ENCODE data around the gene TSPAN31. TPM values are rescaled to one million over a fixed set of nuclear protein-coding genes. Genes with fewer than 3 reads are reported as not detected.

The TSPAN31 gene
- total RNA-seq, 2 experiments from 2014 or later = 6.4 to 7.7 TPM

DNA sequence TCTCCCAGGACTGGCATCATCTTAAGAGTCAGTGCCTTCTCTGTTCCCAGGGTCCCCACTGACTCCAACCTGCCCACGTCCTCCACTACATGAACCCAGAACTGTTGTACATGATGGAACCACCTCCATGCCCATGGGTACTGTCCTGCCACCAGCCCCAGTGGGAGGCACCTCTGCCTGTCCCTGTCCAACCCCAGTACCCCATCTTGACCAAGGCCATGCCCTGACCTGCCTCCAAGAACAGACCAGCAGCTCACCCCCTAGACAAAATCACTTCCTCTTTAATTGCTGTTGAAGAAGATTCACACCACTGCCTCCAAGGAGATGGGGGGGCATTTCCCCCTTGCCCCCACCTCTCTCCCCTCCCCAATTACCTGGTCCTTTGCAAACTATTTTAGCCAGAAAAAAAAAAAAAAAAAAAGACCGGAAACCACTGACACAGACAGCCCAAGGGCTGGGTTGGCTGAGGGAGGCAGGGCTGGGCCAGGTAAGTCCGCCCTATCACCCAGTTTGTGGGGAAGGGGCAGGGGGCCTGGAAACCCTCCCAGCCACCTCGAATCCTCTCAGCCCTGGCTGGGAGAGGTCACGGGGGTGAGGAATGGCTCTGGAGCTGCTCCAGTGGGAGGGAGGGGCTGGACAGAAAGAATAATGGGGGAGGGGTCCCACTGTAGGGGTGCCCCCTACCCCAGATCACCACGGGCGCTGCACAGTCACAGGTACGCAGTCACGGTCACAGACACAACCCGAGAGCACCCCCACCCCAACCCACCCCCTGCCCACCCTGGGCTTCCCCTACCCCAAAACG is 19.7 kb upstream of the TSPAN31 start:
- intact Hi-C loops (cut with micrococcal nuclease) = no loop called here
- no peaks in the 10 kb centered on the region for H3K9me3 Mint-ChIP-seq
- no peaks in the 10 kb centered on the region for H3K27me3 Mint-ChIP-seq (ENCODE audit: low read depth)
- peak overlapping the region; percentile 0 for H3K27ac Mint-ChIP-seq
- H3K36me3 Mint-ChIP-seq (ENCODE audit: low read depth) = peaks cover 26% of the 10 kb centered on the region
- no peak overlapping the region for H3K4me3 Mint-ChIP-seq
- DNase-seq = no peak
- no peaks in the 10 kb centered on the region for H3K4me1 Mint-ChIP-seq (ENCODE audit: low read depth)
- CTCF ChIA-PET = interaction anchor here (0.9 to 1.5 kb wide), 4 partner anchors 8 to 98 kb away, joined by 3 to 5 read pairs (median 3); no protein-coding TSS in a partner anchor

GRCh38 chr12:57725851-57726150 is 19.0 kb upstream of the TSPAN31 start:
- Mint-ChIP-seq H3K27ac (no peak overlapping the region), H3K36me3 (ENCODE audit: low read depth) (peaks cover 27% of the 10 kb centered on the region), H3K4me3 (no peak overlapping the region), H3K27me3 (ENCODE audit: low read depth) (no peaks in the 10 kb centered on the region), H3K4me1 (ENCODE audit: low read depth) (no peaks in the 10 kb centered on the region), H3K9me3 (no peaks in the 10 kb centered on the region)
- DNase-seq = no peak
- CTCF ChIA-PET = interaction anchor here (1.0 to 1.5 kb wide), 3 partner anchors 9 to 19 kb away, joined by 3 to 4 read pairs (median 4); partner anchors contain the start of gene TSPAN31
- intact Hi-C loops (cut with micrococcal nuclease) = no loop called here

- Mint-ChIP-seq H3K4me3 (no peak overlapping the region), H3K9me3 (no peaks in the 10 kb centered on the region), H3K36me3 (ENCODE audit: low read depth) (peaks cover 27% of the 10 kb centered on the region), H3K27ac (no peak overlapping the region), H3K27me3 (ENCODE audit: low read depth) (no peaks in the 10 kb centered on the region), H3K4me1 (ENCODE audit: low read depth) (no peaks in the 10 kb centered on the region)
- no peak for DNase-seq
- intact Hi-C loops (cut with micrococcal nuclease) = no loop called here
- CTCF ChIA-PET = interaction anchor here (1.4 to 1.5 kb wide), 2 partner anchors 10 to 18 kb away, joined by 4 read pairs; partner anchors contain the start of gene TSPAN31
Measured at GRCh38 chr12:57726151-57726883, 18.5 kb upstream of the TSPAN31 start.

- Mint-ChIP-seq H3K36me3 (ENCODE audit: low read depth) (peaks cover 28% of the 10 kb centered on the region), H3K4me3 (no peak overlapping the region), H3K27me3 (ENCODE audit: low read depth) (no peaks in the 10 kb centered on the region), H3K9me3 (no peaks in the 10 kb centered on the region), H3K4me1 (ENCODE audit: low read depth) (no peaks in the 10 kb centered on the region), H3K27ac (no peak overlapping the region)
- intact Hi-C loops (cut with micrococcal nuclease) = no loop called here
- CTCF ChIA-PET = interaction anchor here (1.4 to 1.5 kb wide), 2 partner anchors 10 to 17 kb away, joined by 4 read pairs; partner anchors contain the start of gene TSPAN31
- no peak for DNase-seq
Measured at GRCh38 chr12:57726884-57727757, 17.7 kb upstream of the TSPAN31 start.

DNA sequence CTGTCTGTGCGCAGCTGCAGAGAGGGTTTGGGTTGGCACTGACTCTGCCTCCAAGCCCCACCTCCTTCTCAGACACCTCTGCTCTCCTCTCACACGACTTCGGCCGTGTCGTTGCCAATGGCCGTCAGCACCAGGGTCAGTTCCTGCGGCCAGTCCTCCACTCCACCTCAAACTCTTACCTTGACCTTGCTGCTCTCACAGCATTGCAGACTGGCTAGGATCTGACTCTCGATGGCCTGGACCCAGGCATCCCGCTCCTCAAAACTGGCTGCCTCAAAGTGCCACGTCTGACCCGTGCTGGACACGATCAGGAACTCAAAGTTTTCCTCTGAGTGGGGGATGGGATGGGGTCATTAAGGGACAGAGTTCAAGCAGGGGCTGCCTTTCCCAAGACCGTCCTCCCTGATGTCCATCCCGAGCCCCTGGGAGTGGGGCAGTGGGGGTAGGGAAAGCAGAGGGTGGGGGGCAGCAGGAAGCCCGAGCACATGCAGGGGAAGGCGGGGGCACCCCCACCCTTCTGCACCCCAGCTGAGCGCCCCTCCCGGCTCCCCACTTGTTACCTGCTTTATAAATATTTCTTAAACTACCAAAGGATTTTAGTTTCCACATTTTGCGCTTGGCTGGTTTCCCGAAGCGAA is 17.0 kb upstream of the TSPAN31 start:
- no peaks in the 10 kb centered on the region for H3K4me1 Mint-ChIP-seq (ENCODE audit: low read depth)
- CTCF ChIA-PET = interaction anchor here (1.0 to 1.9 kb wide), 2 partner anchors 13 to 16 kb away, joined by 3 to 7 read pairs; partner anchors contain the start of gene TSPAN31
- peaks cover 33% of the 10 kb centered on the region for H3K36me3 Mint-ChIP-seq (ENCODE audit: low read depth)
- no peak overlapping the region for H3K4me3 Mint-ChIP-seq
- no peaks in the 10 kb centered on the region for H3K27me3 Mint-ChIP-seq (ENCODE audit: low read depth)
- intact Hi-C loops (cut with micrococcal nuclease) = no loop called here
- no peak for DNase-seq
- no peak overlapping the region for H3K27ac Mint-ChIP-seq
- no peaks in the 10 kb centered on the region for H3K9me3 Mint-ChIP-seq

DNA sequence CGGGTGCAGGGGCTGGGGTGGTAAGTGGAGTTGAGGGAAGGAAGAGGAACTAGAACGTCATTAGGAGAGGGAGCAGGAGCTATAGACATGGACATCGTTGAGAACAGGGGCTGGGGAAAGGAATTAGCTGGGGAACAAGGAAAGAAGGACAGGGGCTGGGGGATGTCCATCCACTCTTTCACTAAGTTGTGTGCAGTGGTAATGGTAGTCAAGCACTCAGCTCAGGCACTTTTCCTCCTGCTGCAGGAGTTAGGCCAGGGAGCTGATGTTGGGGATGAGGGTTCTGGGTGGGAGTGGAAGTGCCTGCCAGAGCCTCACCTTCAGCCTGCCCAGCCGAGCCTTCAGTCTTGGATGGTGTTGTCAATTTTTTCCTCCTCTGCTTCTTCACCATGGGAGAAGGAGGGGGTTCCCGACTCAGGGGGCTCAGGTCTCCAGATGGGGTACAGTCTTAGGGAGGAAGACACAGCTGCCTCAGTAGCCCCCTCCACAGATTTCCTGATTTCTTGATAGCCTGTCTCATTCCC is 15.5 kb upstream of the TSPAN31 start:
- Mint-ChIP-seq H3K4me3 (no peak overlapping the region), H3K9me3 (no peaks in the 10 kb centered on the region), H3K27me3 (ENCODE audit: low read depth) (no peaks in the 10 kb centered on the region), H3K36me3 (ENCODE audit: low read depth) (peaks cover 38% of the 10 kb centered on the region), H3K4me1 (ENCODE audit: low read depth) (no peaks in the 10 kb centered on the region), H3K27ac (no peak overlapping the region)
- intact Hi-C loops (cut with micrococcal nuclease) = no loop called here
- CTCF ChIA-PET = interaction anchor here (1.2 to 1.9 kb wide), 3 partner anchors 12 to 148 kb away, joined by 3 to 7 read pairs (median 4); no protein-coding TSS in a partner anchor
- no peak for DNase-seq

DNA sequence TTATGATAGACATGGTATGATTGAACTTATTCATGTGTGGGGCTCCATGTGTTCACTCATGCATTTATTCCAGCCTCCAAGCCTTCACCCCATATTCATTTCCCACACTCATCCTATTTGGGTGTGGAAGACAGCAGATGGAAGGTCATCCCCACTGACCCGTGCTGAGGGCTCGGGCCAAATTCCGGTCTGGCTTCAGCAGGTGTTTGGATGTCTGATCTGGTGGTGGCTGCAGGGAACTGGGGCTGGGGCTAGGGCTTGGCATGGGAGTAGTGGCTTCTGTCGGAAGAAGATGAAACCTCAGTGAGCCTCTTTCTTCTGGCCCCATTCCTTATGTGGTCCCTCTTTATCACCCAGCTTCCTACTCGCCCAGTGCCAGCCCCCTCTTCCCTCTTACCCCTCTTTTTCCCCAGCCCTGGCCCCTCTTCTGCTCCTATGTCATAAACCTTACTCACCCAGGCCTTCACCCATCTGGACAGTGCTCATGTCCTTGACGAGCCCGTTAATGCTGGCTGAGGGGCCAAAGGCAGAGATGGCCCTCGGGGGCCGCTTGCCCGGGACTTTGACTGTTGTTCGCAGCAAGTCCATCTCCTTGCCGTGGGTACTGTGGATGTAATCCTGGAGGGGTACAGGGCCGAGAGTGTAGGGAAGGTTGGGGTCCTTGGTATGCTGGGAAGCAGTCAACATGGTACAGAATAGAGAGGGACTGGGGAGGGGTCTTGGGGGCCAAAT is 14.3 kb upstream of the TSPAN31 start:
- no peak overlapping the region for H3K4me3 Mint-ChIP-seq
- no peaks in the 10 kb centered on the region for H3K9me3 Mint-ChIP-seq
- intact Hi-C loops (cut with micrococcal nuclease) = no loop called here
- no peak overlapping the region for H3K27ac Mint-ChIP-seq
- H3K36me3 Mint-ChIP-seq (ENCODE audit: low read depth) = peaks cover 40% of the 10 kb centered on the region
- H3K27me3 Mint-ChIP-seq (ENCODE audit: low read depth) = no peaks in the 10 kb centered on the region
- CTCF ChIA-PET = interaction anchor here (1.8 kb wide), 1 partner anchor 149 kb away, joined by 4 read pairs; no protein-coding TSS in a partner anchor
- H3K4me1 Mint-ChIP-seq (ENCODE audit: low read depth) = no peaks in the 10 kb centered on the region
- no peak for DNase-seq

DNA sequence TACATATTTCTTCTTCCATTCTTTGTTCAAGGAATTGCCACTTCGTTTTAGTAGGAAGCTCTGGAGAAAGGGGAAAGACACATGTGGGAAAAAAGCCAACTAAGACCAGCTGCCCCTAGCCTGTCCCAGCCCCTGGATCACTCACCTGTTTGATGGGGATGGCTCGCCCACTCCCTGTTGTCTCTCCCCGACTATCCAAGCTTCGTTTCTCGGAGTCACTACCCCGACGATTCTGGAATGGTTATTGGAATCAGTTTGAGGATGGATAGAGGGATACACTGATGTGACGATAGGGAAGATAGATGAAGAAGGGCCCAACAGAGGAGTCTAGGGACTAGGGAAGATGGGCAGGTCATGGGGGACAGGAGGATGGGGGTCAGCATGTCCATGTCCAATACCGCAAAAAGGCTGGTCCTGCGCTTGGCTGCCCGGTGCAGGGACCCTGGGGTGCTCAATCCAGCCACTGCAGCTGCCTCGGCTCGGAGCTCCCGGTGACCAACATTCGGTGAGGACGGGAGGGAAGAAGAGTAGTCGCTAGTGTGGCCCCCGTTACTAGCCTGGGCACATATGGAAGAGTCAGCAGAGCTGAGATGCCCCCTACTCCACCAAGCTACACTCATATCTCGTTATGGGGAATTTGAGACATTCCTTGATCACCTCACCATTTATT is 13.3 kb upstream of the TSPAN31 start:
- intact Hi-C loops (cut with micrococcal nuclease) = no loop called here
- Mint-ChIP-seq H3K4me1 (ENCODE audit: low read depth) (peaks cover 2% of the 10 kb centered on the region), H3K27me3 (ENCODE audit: low read depth) (no peaks in the 10 kb centered on the region), H3K27ac (no peak overlapping the region), H3K36me3 (ENCODE audit: low read depth) (peaks cover 36% of the 10 kb centered on the region), H3K9me3 (no peaks in the 10 kb centered on the region), H3K4me3 (no peak overlapping the region)
- CTCF ChIA-PET = interaction anchor here (0.7 to 0.9 kb wide), 3 partner anchors 10 to 28 kb away, joined by 4 read pairs; no protein-coding TSS in a partner anchor
- DNase-seq = no peak

DNA sequence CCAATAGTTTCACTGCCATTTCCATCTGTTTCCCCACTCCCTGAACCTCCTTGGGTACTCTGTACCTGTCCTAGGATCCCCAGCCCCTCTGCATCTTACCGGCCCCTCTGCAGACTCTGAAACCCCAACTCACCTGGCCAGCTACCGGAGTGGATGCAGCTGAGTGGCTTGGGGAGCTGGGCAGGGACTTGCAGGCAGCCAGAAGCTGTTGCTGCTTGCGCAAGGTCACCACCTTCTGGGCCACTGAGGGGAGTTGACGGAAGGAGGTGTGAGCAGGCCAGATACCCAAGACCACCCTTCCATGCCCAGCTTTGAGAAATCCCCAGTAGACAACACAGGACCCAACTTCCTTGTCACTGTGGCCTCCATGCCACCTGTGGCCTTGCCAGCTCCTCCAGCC is 12.6 kb upstream of the TSPAN31 start:
- no peaks in the 10 kb centered on the region for H3K9me3 Mint-ChIP-seq
- intact Hi-C loops (cut with micrococcal nuclease) = no loop called here
- no peak for DNase-seq
- H3K27ac Mint-ChIP-seq = no peak overlapping the region
- peaks cover 6% of the 10 kb centered on the region for H3K4me1 Mint-ChIP-seq (ENCODE audit: low read depth)
- no peaks in the 10 kb centered on the region for H3K27me3 Mint-ChIP-seq (ENCODE audit: low read depth)
- CTCF ChIA-PET = interaction anchor here (0.8 kb wide), 1 partner anchor 9 kb away, joined by 4 read pairs; no protein-coding TSS in a partner anchor
- peaks cover 36% of the 10 kb centered on the region for H3K36me3 Mint-ChIP-seq (ENCODE audit: low read depth)
- no peak overlapping the region for H3K4me3 Mint-ChIP-seq

GRCh38 chr12:57732726-57733593 is 11.9 kb upstream of the TSPAN31 start:
- Mint-ChIP-seq H3K27ac (no peak overlapping the region), H3K27me3 (ENCODE audit: low read depth) (no peaks in the 10 kb centered on the region), H3K36me3 (ENCODE audit: low read depth) (peaks cover 32% of the 10 kb centered on the region), H3K4me3 (no peak overlapping the region), H3K9me3 (no peaks in the 10 kb centered on the region), H3K4me1 (ENCODE audit: low read depth) (peaks cover 6% of the 10 kb centered on the region)
- CTCF ChIA-PET = interaction anchor here (0.7 to 0.8 kb wide), 4 partner anchors 8 to 274 kb away, joined by 3 to 4 read pairs (median 4); no protein-coding TSS in a partner anchor
- DNase-seq = no peak
- intact Hi-C loops (cut with micrococcal nuclease) = no loop called here

Data from activated naive CD4-positive, alpha-beta T cell treated with anti-CD3 and anti-CD28 coated beads for 36 hours (primary cell).